Upper lobe of left lung (tissue), 4 donors: ENCODE results near the gene GMDS.

Source experiments
- POLR2AphosphoS5 ChIP-seq, 2 donors: sonication (generic); formaldehyde crosslinking; IDR thresholded peaks; one replicate each; pipeline ENCODE4 v1.5.1; 2017; ENCODE audit warnings: antibody characterized with exemption in 2 of 2
- TF ChIP-seq, protein P1 (sequence below), 6 experiments: fragments of 450-650 bp in 4 of 6; fragments of 200-600 bp in 2 of 6; sonication (generic) in 2 of 6; IDR thresholded peaks; one replicate each; pipeline ENCODE4 v1.5.1; 2016 to 2019; ENCODE audit warnings: antibody characterized with exemption in 6 of 6

DNA sequence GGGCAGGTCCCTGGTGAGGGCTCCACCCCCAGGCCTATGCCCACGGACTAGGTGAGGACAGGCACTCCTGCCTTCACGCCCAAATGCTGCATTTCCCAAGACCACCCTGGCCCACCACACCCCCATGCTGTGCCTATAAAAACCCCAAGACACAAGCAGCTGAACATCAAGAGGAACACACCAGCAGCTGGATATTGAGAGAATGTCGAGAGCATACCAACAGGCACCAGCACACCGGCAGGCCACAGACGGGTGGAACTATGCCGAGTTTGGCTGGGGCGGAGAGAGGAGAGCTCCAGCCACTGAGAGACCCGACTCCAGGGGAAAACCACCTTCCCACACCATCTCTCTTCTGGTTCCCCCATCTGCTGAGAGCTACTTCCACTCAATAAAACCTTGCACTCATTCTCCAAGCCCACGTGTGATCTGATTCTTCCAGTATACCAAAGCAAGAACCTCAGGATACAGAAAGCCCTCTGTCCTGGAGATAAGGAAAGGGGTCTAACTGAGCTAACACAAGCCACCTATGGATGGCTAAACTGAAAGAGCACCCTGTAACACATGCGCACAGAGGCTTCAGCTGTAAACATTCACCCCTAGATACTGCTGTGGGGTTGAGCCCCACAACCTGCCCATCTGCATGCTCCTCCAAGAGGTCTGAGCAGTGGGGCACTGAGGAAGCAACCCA lies 319.5 kb downstream of the GMDS start:
- TF ChIP-seq, protein P1, sequence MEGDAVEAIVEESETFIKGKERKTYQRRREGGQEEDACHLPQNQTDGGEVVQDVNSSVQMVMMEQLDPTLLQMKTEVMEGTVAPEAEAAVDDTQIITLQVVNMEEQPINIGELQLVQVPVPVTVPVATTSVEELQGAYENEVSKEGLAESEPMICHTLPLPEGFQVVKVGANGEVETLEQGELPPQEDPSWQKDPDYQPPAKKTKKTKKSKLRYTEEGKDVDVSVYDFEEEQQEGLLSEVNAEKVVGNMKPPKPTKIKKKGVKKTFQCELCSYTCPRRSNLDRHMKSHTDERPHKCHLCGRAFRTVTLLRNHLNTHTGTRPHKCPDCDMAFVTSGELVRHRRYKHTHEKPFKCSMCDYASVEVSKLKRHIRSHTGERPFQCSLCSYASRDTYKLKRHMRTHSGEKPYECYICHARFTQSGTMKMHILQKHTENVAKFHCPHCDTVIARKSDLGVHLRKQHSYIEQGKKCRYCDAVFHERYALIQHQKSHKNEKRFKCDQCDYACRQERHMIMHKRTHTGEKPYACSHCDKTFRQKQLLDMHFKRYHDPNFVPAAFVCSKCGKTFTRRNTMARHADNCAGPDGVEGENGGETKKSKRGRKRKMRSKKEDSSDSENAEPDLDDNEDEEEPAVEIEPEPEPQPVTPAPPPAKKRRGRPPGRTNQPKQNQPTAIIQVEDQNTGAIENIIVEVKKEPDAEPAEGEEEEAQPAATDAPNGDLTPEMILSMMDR (IDR thresholded peaks at IDR 0.05): no peak
- no peak for TF ChIP-seq POLR2AphosphoS5 (IDR thresholded peaks at IDR 0.05)
